K562 (cell line): ENCODE data around the gene TMEM248. TPM values are rescaled to one million over a fixed set of nuclear protein-coding genes. Genes with fewer than 3 reads are reported as not detected.

Source experiments
- E4F1 ChIP-seq: fragments of 250-450 bp; sonication (Bioruptor Pico); IDR thresholded peaks from 2 replicates; pipeline ENCODE4 v1.5.0; 2021; ENCODE audit warnings: mild to moderate bottlenecking, borderline replicate concordance
- HDAC3 ChIP-seq: fragments of 450-650 bp; IDR thresholded peaks from 2 replicates; pipeline ENCODE4 v1.6.1; 2018; ENCODE audit warnings: borderline replicate concordance, mild to moderate bottlenecking, moderate library complexity; ENCODE audit not compliant: partially characterized antibody
- NR0B1 ChIP-seq: fragments of 450-650 bp; IDR thresholded peaks from one replicate; pipeline ENCODE4 v1.6.1; 2018; ENCODE audit warnings: mild to moderate bottlenecking, moderate library complexity; ENCODE audit not compliant: partially characterized antibody
- SIRT6 ChIP-seq: IDR thresholded peaks from one replicate; pipeline ENCODE4 v1.6.1; 2012; ENCODE audit warnings: low read depth, mild to moderate bottlenecking, control low read depth, inconsistent platforms, low read length, moderate library complexity
- SMARCC2 ChIP-seq: fragments of 450-650 bp; IDR thresholded peaks from 2 replicates; pipeline ENCODE4 v1.6.1; 2017; ENCODE audit warnings: antibody characterized with exemption, moderate library complexity, mild to moderate bottlenecking, low read depth
- STAG1 ChIP-seq: sonication (generic); formaldehyde crosslinking; IDR thresholded peaks from 2 replicates; pipeline ENCODE4 v1.5.0; 2020; ENCODE audit warnings: missing genetic modification reagents, borderline replicate concordance
- TBP ChIP-seq: optimal IDR thresholded peaks from 2 replicates; pipeline ENCODE3; 2011; ENCODE audit warnings: low read depth, low read length, improper control_type of control experiment
- ZBTB26 ChIP-seq: fragments of 450-650 bp; formaldehyde crosslinking; IDR thresholded peaks from 2 replicates; pipeline ENCODE4 v1.4.0; 2022; ENCODE audit warnings: missing genetic modification characterization
- ZNF407 ChIP-seq: fragments of 450-650 bp; IDR thresholded peaks from 2 replicates; pipeline ENCODE4 v1.6.1; 2016; ENCODE audit warnings: low read depth
- polyA plus RNA-seq, 8 experiments: library from polyadenylated mRNA; depleted of rRNA in 4 of 8; stranded (reverse) in 5 of 8; unstranded in 3 of 8; fragments of >200 nt; fragmentation: Nextera tagmentation in 2 of 8; fragmentation: Illumina TruSeq in 1 of 8; extraction: Ambion mirVana in 2 of 8; extraction: Trizol in 1 of 8; gene quantifications; 2 replicates each; pipeline versions ENCODE4 v1.2.1 to v1.2.3, GENCODE V29; 2011 to 2014; ENCODE audit warnings: inconsistent platforms in 1 of 8, missing spikeins in 1 of 8
- total RNA-seq, 7 experiments: library from RNA; depleted of rRNA in 6 of 7; stranded (reverse); fragments of >200 nt in 6 of 7; fragmentation: Illumina TruSeq in 2 of 7; extraction: Trizol in 2 of 7; gene quantifications; 2 replicates each; pipeline versions ENCODE4 v1.2.1 to v1.2.3, GENCODE V29; 2011 to 2021; ENCODE audit warnings: low replicate concordance in 1 of 7
- TF ChIP-seq, protein P1 (sequence below): fragments of 450-650 bp; IDR thresholded peaks from 2 replicates; pipeline ENCODE4 v1.7.0; 2016; ENCODE audit warnings: borderline replicate concordance

Gene TMEM248
- total and polyA plus RNA-seq, 9 of the 15 experiments (the other 6 are each of a cell fraction or from before 2014, with no cell fraction given), result 6.3 to 132 (median 64.4) TPM

- TF ChIP-seq NR0B1, result no peak
- no peak for TF ChIP-seq STAG1 (CRISPR knock-in tag)
- TF ChIP-seq E4F1 (CRISPR knock-in tag), result no peak
- TF ChIP-seq ZBTB26 (CRISPR knock-in tag), result no peak
- no peak for TF ChIP-seq SIRT6
- no peak for TF ChIP-seq HDAC3
- TF ChIP-seq, protein P1, sequence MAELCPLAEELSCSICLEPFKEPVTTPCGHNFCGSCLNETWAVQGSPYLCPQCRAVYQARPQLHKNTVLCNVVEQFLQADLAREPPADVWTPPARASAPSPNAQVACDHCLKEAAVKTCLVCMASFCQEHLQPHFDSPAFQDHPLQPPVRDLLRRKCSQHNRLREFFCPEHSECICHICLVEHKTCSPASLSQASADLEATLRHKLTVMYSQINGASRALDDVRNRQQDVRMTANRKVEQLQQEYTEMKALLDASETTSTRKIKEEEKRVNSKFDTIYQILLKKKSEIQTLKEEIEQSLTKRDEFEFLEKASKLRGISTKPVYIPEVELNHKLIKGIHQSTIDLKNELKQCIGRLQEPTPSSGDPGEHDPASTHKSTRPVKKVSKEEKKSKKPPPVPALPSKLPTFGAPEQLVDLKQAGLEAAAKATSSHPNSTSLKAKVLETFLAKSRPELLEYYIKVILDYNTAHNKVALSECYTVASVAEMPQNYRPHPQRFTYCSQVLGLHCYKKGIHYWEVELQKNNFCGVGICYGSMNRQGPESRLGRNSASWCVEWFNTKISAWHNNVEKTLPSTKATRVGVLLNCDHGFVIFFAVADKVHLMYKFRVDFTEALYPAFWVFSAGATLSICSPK, result peak; percentile 65; the same call in 1 of the 2 replicates
- no peak for TF ChIP-seq SMARCC2
- TF ChIP-seq TBP, result no peak
- 0 out of 2 replicates have a peak, but pooled peaks have one; percentile 40 for TF ChIP-seq ZNF407
Measured at GRCh38 chr7:66921396-66921917, 432 bp downstream of the TMEM248 start (continued).
